Lower leg skin (tissue), 3 donors: ENCODE measurements around the gene MIPOL1.

Experiments
- POLR2A ChIP-seq, 2 donors: fragments of 450-650 bp; IDR thresholded peaks; one replicate each; pipeline ENCODE4 v1.6.1; 2016 to 2017; ENCODE audit warnings: antibody characterized with exemption in 2 of 2, mild to moderate bottlenecking in 1 of 2, moderate library complexity in 1 of 2
- TF ChIP-seq, protein P1 (sequence below), 3 donors: fragments of 450-650 bp; IDR thresholded peaks; one replicate each; pipeline ENCODE4 v1.5.1; 2016; ENCODE audit warnings: antibody characterized with exemption in 3 of 3, mild to moderate bottlenecking in 3 of 3, moderate library complexity in 2 of 3

DNA sequence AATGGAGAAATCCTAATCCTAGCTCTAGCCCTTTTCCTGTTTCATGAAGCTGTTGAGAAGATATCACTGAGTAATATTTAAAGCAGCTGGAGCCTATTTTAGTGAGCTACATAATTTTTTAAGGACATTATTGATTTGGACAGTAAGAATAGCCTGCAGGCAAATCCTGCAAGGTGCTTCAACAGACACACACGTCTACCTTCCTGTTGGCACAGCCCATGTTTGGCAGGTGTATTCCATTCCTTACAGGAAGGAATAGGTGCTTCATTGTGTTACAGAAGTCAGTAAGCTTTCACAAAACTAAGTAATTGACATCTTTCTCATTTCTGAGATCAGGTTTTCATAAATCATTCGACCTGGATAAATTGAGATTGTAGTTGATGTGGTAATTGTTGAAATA lies 346.7 kb downstream of the MIPOL1 start:
- TF ChIP-seq, protein P1, sequence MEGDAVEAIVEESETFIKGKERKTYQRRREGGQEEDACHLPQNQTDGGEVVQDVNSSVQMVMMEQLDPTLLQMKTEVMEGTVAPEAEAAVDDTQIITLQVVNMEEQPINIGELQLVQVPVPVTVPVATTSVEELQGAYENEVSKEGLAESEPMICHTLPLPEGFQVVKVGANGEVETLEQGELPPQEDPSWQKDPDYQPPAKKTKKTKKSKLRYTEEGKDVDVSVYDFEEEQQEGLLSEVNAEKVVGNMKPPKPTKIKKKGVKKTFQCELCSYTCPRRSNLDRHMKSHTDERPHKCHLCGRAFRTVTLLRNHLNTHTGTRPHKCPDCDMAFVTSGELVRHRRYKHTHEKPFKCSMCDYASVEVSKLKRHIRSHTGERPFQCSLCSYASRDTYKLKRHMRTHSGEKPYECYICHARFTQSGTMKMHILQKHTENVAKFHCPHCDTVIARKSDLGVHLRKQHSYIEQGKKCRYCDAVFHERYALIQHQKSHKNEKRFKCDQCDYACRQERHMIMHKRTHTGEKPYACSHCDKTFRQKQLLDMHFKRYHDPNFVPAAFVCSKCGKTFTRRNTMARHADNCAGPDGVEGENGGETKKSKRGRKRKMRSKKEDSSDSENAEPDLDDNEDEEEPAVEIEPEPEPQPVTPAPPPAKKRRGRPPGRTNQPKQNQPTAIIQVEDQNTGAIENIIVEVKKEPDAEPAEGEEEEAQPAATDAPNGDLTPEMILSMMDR (IDR thresholded peaks at IDR 0.05), result no peak
- no peak for TF ChIP-seq POLR2A (IDR thresholded peaks at IDR 0.05)
